ENCODE results near the gene CEP41. TPM values are rescaled to one million over a fixed set of nuclear protein-coding genes. Genes with fewer than 3 reads are reported as not detected.

The CEP41 gene
- total and polyA plus RNA-seq, 2 donors (not counting 3 experiments of a cell fraction or from before 2014, with no cell fraction given): 19.5 to 26.8 TPM

DNA sequence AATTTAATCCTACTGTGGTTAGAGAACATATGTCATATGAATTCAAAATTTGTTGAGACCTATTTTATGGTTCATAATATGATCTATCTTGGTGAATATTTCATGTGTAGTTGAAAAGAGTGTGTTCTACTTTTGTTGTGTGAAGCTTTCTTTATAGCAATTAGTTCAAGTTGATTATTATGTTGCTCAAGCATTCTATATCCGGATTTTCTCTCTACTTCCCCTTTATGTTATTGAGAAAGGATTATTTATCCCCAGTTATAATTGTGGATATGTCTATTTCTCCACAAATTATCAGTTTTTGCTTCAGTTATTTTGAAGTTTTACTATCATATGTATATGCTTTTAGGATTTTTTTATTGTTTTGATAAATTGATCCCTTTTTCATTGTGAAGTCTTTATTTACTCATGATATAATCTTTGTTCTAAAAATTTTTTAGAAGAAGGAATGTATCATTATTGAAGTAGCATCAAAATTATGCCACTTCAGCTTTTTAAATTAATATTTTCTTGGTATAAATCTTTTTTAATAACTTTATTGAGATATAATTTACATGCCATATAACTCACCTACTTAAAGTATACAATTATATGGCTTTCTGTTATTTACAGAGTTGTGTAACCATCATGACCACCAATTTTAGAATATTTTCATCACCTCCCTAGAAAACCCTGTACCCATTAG is 39.0 kb upstream of the CEP41 start:
- Histone ChIP-seq H2AFZ (ENCODE audit: low read depth, low read length) (no peak overlapping the region), H3K27me3 (ENCODE audit: control insufficient read depth in 2 of 2, insufficient read depth in 2 of 2, low read length in 2 of 2) (peaks cover 4 to 6% of the 10 kb centered on the region in 2 experiments), H3K4me1 (ENCODE audit: control insufficient read depth, extremely low read depth, insufficient read depth, low read length) (no peaks in the 10 kb centered on the region), H3K9ac (replicated peaks; ENCODE audit: extremely low read depth, insufficient read depth, low read length) (no peak overlapping the region), H3K36me3 (ENCODE audit: control insufficient read depth in 2 of 2, extremely low read depth in 1 of 2, insufficient read depth in 2 of 2, low read length in 2 of 2) (no peaks in the 10 kb centered on the region), H3K4me3 (replicated peaks in 1 of 3; ENCODE audit: insufficient read depth in 1 of 3, low read depth in 1 of 3, low read length in 3 of 3) (no peak overlapping the region), H3K27ac (ENCODE audit: insufficient read depth, low read depth, low read length) (no peak overlapping the region), H4K20me1 (replicated peaks; ENCODE audit: control insufficient read depth, extremely low read depth, insufficient read depth, low read length) (no peaks in the 10 kb centered on the region), H3K9me1 (replicated peaks; ENCODE audit: control insufficient read depth, extremely low read depth, insufficient read depth, low read length) (no peaks in the 10 kb centered on the region), H3K9me3 (replicated peaks; ENCODE audit: control insufficient read depth, insufficient read depth, low read length) (no peaks in the 10 kb centered on the region), H3K4me2 (ENCODE audit: insufficient read depth, low read length) (no peak overlapping the region), H3K79me2 (ENCODE audit: control insufficient read depth, insufficient read depth, low read length) (no peaks in the 10 kb centered on the region)
- no TSS peak for BruUV-seq (replicated peaks)
- DNase-seq (ENCODE audit: low read depth, low spot score) (no peak), FAIRE-seq (no peak)
- intact Hi-C loops (cut with micrococcal nuclease): no loop called here
- dilution Hi-C loops (cut with MboI; ENCODE audit: extremely low pct_ligation_motif_present, low sequenced_read_pairs): no loop called here
- ChIA-PET CTCF (no interaction called here), POLR2A (no interaction called here)
- TF ChIP-seq FOS (IDR thresholded peaks at IDR 0.05; ENCODE audit: borderline replicate concordance, insufficient read depth, low read length): no peak
- no peak for TF ChIP-seq POLR2AphosphoS5 (IDR thresholded peaks at IDR 0.05; ENCODE audit: insufficient read depth, low read depth, low read length)
- TF ChIP-seq MYC (IDR thresholded peaks at IDR 0.05; ENCODE audit: low read depth, low read length): no peak
- no peak for TF ChIP-seq GATA2 (IDR thresholded peaks at IDR 0.05; ENCODE audit: insufficient read depth, insufficient read length, low read depth, low read length)
- TF ChIP-seq, protein P1, sequence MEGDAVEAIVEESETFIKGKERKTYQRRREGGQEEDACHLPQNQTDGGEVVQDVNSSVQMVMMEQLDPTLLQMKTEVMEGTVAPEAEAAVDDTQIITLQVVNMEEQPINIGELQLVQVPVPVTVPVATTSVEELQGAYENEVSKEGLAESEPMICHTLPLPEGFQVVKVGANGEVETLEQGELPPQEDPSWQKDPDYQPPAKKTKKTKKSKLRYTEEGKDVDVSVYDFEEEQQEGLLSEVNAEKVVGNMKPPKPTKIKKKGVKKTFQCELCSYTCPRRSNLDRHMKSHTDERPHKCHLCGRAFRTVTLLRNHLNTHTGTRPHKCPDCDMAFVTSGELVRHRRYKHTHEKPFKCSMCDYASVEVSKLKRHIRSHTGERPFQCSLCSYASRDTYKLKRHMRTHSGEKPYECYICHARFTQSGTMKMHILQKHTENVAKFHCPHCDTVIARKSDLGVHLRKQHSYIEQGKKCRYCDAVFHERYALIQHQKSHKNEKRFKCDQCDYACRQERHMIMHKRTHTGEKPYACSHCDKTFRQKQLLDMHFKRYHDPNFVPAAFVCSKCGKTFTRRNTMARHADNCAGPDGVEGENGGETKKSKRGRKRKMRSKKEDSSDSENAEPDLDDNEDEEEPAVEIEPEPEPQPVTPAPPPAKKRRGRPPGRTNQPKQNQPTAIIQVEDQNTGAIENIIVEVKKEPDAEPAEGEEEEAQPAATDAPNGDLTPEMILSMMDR (IDR thresholded peaks at IDR 0.05; ENCODE audit: extremely low read depth in 1 of 2, insufficient read depth in 1 of 2, low read depth in 1 of 2, low read length in 2 of 2): no peak
- TF ChIP-seq MAX (IDR thresholded peaks at IDR 0.05; ENCODE audit: insufficient read depth, insufficient read length): no peak
- no peak for TF ChIP-seq EZH2 (IDR thresholded peaks at IDR 0.05; ENCODE audit: borderline replicate concordance, low read depth, low read length, severe bottlenecking)
- TF ChIP-seq POLR2A (IDR thresholded peaks at IDR 0.05; ENCODE audit: low read depth, low read length): no peak

All from endothelial cell of umbilical vein (primary cell).